COLO668 (cell line): ENCODE measurements around the gene CORO2B.

Experiments
- DNase-seq: peaks from one replicate; lab custom pipeline; 2025; ENCODE audit not compliant: unreplicated experiment; lab: John Stamatoyannopoulos, UW

CORO2B gene

DNA sequence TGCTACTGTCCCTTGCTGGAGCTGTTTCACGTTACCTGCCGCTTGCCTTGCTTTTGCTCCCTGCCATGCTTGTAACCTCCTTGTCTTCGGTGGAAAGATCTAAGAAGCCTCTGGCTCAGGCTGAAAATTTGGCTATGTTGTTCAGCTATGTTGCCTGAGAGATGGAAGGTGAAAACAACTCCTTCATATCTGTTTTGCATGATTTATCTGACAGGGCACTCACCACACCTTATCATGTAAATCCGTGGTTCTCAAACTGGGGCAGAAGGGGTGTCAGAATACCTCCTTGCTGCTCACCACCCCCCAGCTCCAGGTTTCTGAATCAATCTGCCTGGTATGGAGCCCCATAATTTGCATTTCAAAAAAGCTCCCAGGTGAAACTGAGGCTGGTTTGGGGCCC is 6.5 kb upstream of the CORO2B start:
- DNase-seq: no peak

DNA sequence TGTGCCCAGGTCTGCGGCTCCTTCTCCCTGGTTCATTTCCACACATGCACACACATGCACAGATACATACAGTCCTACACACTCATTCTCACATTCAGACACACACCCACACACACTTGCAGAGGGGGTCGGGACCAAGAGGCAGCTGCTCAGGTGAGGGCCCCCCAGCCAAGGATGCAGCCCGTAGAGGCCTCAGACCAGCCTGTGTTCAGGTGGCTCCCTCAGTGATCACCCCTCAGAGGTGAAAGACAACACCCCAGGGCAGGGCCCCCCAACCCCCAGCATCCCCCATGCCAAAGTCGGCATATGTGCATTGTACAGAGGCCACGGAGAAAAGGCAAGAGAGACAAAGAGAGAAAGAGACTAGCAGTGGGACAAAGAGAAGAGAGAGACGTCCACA is 5.9 kb upstream of the CORO2B start:
- no peak for DNase-seq

DNA sequence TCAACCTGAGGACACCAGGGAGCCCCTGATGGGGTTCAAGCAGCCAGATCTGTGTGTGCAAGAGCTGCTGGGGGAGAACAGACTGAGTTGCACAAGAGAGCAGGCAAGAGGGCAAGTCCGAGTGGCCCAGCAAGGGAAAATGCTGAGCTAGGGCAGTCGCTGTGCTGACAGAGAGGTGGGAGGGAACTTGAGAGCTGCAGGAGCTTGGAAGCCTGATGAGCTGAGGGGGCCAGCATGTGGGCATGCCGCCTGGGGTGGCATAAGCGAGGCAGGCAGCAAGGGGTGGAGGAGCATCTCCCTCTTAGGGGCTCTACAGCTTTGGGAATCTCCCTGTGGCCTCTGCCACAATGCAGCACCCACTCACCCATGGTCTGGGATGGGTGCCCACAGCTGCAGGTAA is 4.7 kb upstream of the CORO2B start:
- no peak for DNase-seq

DNA sequence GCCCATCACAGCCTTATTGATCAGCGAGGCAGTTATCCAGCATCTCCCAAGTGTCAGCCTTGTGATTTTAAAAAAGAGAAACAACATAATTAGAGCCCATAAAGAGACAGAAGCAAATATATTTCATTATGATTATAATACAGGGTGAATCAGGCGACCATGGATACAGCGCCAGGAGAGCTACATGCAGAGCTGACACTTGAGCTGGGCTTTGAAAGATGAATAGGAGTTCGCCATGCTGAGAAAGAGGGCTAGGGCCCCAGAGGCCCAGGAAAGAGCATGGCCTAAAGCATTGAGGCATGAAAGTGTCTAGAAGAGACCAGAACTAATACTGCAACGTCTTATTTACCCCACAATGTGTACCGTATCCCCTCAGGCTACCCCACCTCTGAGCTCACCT is 4.2 kb upstream of the CORO2B start:
- DNase-seq: no peak

DNA sequence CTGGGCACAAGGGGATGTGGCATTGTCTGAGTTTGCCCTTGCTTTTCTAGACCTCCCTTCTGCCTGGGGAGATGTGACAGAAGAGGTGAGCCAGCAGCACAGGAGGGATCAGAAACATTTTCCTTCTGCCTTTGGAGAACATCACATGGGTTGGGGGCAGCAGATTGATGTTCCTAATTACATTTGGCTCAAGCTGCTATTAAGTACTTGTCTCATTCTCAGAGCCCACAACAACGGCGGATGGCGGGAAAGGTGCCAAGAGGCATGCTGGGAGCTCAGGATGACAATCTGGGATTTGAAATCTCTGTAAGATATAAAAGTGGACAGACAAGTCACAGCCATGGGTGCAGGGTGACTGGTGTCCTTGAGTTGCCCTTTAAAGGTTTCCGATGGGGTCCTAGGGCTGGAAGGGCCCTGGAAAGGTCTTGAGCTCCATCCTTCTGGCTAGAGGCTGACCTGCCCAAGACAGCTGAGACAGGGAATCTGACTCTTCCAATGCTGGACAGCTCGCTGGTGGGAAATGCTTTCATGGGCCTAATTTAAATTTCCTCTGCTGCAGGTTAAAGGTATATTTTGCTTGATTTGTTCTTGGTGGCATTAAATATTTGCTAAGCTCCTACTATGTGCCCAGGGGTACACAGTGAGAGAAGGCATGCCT is 2.4 kb upstream of the CORO2B start:
- DNase-seq: no peak

DNA sequence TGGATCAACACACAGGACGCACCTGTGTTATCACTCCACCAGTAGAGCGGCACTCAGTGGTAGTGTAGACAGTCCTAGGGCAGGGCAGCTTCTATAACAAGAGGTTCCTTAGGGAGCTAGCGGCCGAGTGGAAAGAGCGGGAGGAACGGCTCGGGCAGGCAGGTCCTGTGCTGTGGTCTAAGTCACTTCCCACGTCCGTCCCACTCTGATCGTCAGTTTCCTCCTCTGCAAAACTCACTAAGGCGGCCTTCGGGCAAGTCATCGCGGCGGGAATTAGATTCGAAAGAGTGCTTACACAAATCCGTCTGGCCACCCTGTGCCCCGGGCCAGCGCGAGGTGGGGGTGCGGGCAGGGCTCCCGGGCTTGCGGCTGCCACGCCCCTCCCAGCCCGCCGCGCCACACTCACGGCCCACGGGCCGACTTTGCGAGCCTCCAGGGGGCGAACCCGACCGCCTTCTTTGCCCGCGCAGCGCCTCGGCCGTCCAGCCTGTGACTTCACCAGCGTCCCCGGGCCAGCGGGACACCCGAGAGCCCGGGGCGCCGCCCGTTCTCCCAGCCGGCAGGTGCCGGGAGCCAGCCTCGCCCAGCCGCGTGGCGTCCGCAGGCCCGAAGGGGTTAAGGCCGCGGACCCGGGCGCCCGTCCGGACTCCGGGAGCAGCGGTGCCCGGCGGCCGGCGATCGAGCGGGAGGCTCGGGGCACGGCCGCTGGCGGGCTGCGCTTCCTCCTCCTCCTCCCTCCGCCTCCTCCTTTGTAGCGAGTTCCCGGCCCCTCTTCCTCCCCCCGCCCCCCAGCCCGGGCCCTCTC is 416 bp upstream of the CORO2B start:
- peak; percentile 80 for DNase-seq

DNA sequence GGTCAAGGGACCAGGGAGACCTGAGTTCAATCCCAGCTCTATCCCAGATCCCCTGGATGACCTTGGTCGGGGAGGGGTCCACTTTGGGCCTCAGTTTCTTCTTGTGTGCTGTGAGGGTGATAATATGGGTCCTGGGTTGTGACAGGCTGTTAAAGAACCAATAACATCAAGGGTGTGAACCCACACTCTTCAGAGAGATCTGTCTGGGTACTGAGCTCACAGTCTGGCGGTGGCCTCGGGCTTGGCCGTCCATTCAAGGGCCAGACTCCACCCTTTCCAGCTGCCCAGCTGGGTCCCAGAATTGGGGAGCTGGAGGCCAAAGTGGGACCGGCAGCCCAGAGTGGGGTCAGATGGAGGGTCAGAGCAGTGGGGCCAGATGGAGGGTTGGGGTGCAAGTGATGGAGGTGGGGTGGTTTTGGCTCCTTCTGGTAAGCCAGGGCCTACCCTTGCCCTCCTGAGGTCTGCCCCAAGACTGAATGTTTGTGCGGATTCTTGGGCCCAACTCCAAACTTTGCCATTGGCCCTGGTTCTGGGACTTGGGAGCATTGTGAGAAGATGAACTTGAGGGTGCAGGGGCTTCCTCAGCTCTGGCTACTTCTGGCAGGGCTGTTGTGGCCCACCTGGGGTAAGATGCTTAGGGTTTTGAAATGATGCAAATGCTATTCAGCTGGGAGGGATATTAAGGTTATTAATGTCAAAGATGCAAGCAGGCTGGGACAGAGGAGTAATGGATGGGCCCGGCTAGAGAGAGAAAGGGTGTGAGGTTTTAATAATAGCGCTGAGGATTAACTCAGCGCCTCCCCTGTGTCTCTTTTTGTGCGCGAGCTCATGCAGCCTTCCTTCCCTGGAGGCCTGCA is 1.5 kb downstream of the CORO2B start:
- no peak for DNase-seq

DNA sequence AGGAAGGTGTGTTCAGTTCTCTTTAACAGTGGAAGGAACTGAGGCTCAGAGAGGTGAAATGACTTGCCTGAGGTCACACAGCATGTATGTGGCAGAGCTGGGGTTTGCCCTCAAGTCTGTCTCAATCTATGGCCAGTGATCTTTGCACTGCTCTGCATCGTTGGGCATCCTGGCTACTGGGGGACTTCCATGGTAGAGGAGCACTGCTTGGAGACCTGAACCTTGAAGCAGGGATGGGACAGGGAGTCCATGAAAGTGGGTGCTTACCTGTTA is 2.0 kb downstream of the CORO2B start:
- no peak for DNase-seq

DNA sequence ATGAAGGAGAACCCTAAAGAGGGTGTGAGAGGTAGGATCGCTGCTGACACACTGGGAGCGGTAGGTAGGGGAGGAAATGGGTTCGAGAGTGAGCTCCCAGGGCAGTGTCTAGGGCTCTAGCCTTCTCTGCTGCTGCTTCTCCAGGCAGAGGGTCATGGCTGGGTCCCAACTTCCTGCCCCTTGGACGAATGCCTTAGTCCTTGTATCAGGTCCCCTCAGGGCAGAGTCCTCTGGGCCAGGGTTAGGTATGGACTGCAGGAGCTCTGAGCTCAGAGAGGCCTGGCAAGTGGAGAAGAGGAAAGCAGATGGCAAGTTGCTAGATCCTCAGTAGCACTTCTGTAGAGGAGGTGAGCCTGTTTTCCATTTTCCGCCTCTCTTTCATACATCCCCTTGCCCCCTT is 2.9 kb downstream of the CORO2B start:
- DNase-seq: no peak

DNA sequence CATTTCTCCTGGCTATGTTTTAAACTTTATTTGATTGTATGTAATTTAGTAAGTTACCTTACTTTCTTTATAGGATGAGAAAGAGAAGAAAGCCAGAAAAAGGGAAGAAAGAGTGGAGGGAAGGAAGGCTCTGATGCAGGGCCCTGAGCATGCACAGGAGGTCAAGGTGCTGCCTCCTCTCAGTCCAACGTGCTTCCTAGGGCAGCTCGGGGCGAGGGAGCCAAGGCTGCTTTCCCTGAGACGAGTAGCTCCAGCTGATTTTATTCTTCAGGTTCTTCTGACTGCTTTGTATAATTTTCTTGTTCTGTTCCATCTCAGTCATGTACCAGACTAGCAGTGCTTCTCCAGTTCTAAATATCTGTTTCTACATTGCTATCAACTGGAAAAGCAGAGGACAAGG is 3.4 kb downstream of the CORO2B start:
- DNase-seq: no peak

DNA sequence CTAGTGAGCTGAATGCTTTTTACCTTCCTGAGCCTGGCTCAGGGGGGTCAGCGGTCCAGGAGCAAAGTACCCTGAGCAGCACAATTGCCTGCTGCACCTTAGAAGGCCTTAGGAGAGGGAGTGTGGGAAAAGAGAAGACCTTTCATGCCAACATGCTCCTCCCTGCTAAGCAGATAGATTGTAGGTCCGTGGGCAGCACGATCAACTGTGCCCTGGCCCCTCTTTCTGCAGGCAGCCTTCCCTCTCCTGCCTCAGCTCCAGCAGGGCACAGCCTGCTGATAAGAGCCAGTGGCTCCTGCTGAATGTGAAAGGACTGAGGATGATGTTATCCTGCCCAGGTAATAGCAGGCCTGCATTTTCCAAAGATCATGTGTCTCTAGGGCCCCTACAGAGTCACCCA is 4.1 kb downstream of the CORO2B start:
- no peak for DNase-seq

DNA sequence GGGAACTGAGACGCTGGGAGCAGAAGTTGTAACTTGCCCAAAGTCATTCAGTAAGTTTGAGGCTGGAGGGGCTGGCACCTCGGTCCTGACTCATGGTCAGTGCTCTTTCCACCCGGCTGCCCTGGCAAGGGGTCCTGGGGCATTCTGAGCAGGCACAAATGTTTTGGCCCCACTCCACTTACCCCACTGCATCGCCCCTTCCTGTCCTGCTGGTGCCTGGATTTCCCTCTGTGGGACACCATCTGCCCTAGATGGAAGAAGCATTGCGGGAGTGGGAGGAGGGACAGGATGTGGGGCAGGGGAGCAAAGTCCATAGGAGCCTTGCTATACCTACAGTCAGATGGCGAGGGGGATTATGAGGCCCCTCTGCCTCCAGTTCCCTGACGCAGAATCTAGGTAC is 4.5 kb downstream of the CORO2B start:
- DNase-seq: no peak

DNA sequence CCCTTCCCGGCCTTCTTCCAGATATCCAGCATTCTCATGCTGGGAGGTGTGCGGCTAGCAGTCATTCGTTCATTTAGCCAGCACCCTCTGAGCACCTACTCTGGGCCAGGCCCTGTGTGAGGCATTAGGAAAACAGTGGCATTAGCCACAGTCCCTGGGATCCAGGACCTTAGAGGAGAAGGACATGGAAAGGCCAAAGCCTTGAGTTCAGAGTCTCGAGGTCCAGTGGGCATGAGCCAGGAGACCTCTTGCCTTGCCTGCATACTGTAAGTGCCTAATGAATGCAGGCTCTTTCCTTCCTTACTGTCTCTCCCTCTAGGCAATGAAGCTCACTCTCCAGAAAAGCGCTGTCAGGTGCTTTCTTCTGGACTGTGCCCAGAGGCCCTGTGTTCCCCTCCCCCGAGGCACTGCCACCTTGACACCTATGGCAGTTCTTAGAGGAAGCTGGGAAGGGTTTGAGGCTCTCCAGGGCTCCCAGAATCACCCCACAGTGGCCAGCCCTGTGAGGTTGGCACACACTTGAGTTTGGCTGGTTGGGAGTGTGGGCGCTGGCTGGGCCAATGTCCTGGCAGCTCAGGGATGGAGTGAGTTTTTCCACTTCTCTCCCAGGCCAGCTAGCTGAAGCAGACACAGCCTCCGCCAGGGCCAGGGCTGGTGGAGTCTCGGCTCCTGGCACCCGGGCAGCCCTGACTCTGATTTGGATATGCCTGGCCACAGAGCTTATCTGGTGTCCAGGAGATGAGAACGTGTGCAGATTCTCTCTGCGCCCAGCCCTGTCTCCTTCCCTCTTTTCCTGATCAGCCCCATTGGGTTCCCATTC is 5.4 kb downstream of the CORO2B start:
- no peak for DNase-seq

DNA sequence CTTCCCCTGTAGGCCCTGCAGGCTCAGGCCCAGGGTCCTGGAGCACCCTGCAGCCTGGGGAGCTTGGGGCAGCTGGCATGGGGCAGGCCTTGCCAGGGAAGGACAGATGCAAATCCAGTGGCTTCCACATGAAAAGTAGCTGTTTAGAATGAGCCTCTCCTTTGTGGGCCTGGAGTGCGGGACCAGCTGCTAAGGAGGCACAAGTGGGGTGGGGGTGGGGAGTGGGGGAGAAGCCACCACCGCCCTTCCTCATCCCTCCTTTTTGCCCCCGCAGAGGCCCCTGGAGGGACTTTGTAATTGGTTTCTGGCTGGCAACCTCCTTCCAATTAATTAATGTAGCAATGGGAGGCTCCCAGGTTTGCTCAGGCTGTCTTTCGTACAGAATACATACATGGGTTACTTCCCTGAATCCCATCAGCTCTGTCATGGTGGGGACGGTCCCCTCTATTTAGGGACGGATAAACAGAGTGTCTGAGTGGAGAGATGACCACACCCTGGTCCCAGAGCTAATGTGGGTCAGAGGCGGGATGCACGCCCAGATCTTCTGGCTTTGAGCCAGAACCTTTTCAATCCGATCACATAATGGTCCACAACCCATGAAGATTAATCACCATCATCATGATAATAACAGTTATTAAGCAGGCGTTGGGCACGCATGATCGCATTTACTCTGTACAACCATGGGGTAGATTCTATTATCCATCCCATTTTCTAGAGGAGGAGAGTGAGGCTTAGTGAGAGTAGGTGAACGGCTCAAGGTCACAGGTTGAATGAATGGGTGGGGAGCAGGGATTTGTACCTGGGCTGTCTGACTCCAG is 6.2 kb downstream of the CORO2B start:
- DNase-seq: no peak

DNA sequence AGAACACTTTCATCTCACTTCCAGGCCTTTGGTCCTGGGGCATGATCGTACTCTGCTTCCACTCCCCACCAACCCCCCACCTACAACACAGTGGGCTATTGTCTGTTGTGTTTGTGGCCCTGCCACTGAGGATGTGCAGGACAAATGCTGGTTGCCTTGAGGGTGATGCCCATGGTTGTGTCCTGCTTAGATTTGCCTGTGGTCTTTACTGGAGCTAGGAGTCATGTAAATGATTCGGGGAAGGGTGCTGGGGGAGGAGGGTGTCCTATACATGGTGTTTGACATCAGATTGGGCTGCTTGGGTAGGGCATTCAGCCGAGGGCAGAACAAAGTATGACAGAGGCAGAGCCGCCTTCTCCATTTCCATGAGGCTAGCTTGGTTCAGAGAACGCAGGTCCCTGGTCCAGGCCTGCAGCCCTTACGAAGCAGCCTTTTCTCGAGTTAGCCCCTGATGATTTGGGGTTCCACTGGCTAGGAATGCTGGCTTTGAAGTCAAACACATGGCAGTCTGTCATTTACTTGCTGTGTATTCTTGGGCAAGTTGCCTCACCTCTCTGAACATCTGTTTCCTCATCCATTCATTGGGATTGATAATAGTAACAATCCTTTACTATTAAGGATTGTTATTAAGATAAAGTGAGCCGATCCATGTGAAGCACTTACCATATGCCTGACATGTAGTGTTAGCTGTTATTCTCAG is 6.9 kb downstream of the CORO2B start:
- no peak for DNase-seq

DNA sequence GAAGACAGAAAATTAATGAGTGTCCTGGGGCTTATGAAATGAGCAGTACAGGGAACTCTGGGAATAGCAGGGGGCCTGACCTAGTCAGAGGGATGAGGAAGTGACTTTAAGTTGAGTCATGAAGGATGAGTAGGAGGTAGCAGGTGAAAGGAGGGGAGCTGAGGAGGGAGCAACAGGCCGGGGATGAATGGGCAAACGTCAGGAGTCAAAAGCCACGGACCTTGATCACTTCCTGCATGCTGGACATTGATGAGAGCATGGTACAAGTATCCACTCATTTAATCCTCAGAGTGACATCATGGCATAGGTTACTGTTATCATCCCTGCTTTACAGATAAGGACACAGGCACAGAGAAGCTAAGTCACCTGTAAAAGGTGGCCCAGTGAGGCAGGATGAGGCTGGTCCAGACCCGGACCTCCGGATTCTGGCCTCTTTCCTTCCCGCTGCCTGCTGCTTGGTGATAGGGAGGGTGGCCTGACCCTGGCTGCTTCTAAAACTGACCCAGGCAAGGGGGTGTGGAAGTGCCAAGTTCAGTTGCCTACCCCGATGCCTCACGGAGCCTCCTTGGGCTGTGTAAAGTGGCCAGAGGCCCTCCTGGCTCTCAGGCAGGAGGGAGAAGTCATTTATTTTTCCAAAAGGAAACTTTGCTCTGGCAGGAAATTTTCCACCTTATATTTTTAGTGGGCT is 7.6 kb downstream of the CORO2B start:
- DNase-seq: no peak

DNA sequence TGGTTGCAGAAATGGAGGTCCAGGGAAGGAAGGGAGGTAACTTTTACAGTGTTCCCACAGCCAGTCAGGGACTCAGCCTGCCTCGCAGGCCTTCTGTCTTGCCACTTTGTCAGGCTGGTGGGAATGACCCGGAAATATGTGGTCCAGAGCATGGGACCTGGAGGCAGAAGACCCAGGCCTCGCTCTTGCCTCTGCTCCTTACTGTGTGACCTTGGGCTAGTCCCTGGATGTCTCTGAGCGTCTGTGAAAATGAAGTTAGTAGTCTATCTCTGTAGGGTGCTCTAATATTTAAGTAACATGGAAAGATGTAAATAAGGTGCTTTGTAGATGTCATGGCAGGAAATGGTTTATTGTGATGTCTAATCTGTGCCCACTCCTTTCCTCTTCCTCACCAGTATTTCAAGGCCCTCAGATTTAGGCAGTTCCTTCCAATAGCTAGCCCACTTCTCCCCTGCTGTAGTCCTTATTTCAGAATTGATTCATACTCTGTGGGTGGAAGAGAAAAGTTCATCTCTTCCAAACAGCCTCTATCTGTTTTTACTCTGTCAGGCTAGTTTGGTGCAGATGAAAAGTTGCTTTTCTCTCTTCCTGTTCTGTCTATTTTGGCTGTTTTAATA is 9.1 kb downstream of the CORO2B start:
- DNase-seq: no peak

DNA sequence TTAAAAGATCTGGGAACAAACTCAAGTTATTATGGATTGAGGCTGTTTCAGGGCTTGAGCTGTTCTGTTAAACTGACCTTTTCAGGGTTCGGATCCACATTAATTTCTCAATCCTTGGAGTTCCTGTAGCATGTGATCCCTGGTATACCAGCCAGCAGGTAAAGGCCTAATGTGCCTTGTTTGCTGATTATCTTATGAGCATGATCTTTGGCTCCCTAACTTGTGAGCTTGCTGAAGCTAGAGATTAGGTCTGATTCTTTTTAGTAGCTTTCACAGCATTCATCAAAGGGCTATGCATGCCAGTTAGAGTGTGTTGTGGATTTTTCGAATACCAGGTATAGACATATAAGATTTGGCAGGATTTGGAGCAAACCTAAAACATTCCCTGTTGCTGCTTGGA is 10.3 kb downstream of the CORO2B start:
- DNase-seq: no peak
